ENCODE results near the gene RASA2. TPM values are rescaled to one million over a fixed set of nuclear protein-coding genes. Genes with fewer than 3 reads are reported as not detected.

RASA2 gene
- total and polyA plus RNA-seq, 4 donors, result 1.6 to 5.4 (median 4.6) TPM

GRCh38 chr3:141553055-141553454, 66.2 kb downstream of the RASA2 start:
- H3K4me1 ChIP-seq (ENCODE audit: control insufficient read depth in 4 of 4, insufficient read depth in 4 of 4, low read length in 3 of 4), result no peaks in the 10 kb centered on the region
- H3K9me3 ChIP-seq (ENCODE audit: control insufficient read depth in 4 of 4, low read length in 3 of 4), result no peaks in the 10 kb centered on the region
- whole genome bisulfite sequencing, result 76% methylated on average over 1 of the region's 1 CpG
- no peak for DNase-seq (ENCODE audit: low spot score)
- no peak overlapping the region for H3K4me3 ChIP-seq (ENCODE audit: low read depth in 1 of 3, low read length in 3 of 3)
- TF ChIP-seq YY1 (IDR thresholded peaks at IDR 0.05) (no peak), TAF1 (conservative IDR thresholded peaks at IDR 0.05) (no peak), EGR1 (IDR thresholded peaks at IDR 0.05; ENCODE audit: low read depth in 2 of 2) (no peak), ATF3 (IDR thresholded peaks at IDR 0.05) (no peak), GABPA (IDR thresholded peaks at IDR 0.05 in 1 of 2, conservative IDR thresholded peaks at IDR 0.05 in 1 of 2) (no peak), HNF4A (conservative IDR thresholded peaks at IDR 0.05) (no peak)
- TF ChIP-seq, protein P1, sequence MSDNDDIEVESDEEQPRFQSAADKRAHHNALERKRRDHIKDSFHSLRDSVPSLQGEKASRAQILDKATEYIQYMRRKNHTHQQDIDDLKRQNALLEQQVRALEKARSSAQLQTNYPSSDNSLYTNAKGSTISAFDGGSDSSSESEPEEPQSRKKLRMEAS (IDR thresholded peaks at IDR 0.05), result no peak
- H3K27ac ChIP-seq (ENCODE audit: low read depth in 1 of 2, low read length in 2 of 2), result no peak overlapping the region
- H3K9ac ChIP-seq (ENCODE audit: low read depth in 1 of 2, low read length in 2 of 2), result no peak overlapping the region
- H3K36me3 ChIP-seq (ENCODE audit: control insufficient read depth in 4 of 4, insufficient read depth in 3 of 4, low read depth in 1 of 4, low read length in 3 of 4), result peaks cover 0 to 5% (median 0%) of the 10 kb centered on the region in 4 donors
- H3K27me3 ChIP-seq (ENCODE audit: control insufficient read depth in 4 of 4, insufficient read depth in 4 of 4, low read length in 3 of 4), result no peaks in the 10 kb centered on the region

DNA sequence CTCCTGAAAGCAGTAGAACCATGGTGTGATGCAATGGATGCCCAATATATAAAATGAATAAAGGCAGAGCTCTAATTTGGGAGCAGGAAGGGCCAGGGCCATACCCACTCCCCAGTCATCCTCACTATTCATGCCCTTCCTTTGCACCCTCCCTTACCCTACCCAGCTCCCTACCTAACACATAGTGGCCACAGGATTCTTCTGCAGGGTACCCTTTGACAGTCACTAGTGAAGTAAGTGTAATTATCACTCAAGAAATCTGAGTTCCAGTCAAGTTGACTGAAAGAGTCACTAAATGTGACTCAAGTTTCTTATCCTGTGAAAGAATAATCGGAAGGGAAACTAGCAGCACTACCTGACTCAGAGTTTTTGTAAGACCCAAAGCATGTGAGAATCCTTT, 69.2 kb downstream of the RASA2 start:
- Histone ChIP-seq H3K27me3 (ENCODE audit: control insufficient read depth in 4 of 4, insufficient read depth in 4 of 4, low read length in 3 of 4) (no peaks in the 10 kb centered on the region), H3K9me3 (ENCODE audit: control insufficient read depth in 4 of 4, low read length in 3 of 4) (no peaks in the 10 kb centered on the region), H3K9ac (ENCODE audit: low read depth in 1 of 2, low read length in 2 of 2) (no peak overlapping the region), H3K27ac (ENCODE audit: low read depth in 1 of 2, low read length in 2 of 2) (no peak overlapping the region), H3K4me3 (ENCODE audit: low read depth in 1 of 3, low read length in 3 of 3) (no peak overlapping the region), H3K4me1 (ENCODE audit: control insufficient read depth in 4 of 4, insufficient read depth in 4 of 4, low read length in 3 of 4) (no peaks in the 10 kb centered on the region), H3K36me3 (ENCODE audit: control insufficient read depth in 4 of 4, insufficient read depth in 3 of 4, low read depth in 1 of 4, low read length in 3 of 4) (peaks cover 0 to 5% (median 0%) of the 10 kb centered on the region in 4 donors)
- WGBS, result 91% methylated on average over 1 of the region's 1 CpG
- TF ChIP-seq, protein P1 (IDR thresholded peaks at IDR 0.05), result no peak
- TF ChIP-seq EGR1 (IDR thresholded peaks at IDR 0.05; ENCODE audit: low read depth in 2 of 2), result no peak
- TF ChIP-seq RXRA (IDR thresholded peaks at IDR 0.05), result no peak
- TF ChIP-seq GABPA (IDR thresholded peaks at IDR 0.05 in 1 of 2, conservative IDR thresholded peaks at IDR 0.05 in 1 of 2), result no peak
- no peak for TF ChIP-seq FOXA1 (IDR thresholded peaks at IDR 0.05)
- TF ChIP-seq, protein P2, sequence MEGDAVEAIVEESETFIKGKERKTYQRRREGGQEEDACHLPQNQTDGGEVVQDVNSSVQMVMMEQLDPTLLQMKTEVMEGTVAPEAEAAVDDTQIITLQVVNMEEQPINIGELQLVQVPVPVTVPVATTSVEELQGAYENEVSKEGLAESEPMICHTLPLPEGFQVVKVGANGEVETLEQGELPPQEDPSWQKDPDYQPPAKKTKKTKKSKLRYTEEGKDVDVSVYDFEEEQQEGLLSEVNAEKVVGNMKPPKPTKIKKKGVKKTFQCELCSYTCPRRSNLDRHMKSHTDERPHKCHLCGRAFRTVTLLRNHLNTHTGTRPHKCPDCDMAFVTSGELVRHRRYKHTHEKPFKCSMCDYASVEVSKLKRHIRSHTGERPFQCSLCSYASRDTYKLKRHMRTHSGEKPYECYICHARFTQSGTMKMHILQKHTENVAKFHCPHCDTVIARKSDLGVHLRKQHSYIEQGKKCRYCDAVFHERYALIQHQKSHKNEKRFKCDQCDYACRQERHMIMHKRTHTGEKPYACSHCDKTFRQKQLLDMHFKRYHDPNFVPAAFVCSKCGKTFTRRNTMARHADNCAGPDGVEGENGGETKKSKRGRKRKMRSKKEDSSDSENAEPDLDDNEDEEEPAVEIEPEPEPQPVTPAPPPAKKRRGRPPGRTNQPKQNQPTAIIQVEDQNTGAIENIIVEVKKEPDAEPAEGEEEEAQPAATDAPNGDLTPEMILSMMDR (IDR thresholded peaks at IDR 0.05; ENCODE audit: low read depth, low read length, missing input control), result no peak
- TF ChIP-seq ATF3 (IDR thresholded peaks at IDR 0.05), result no peak
- no peak for DNase-seq (ENCODE audit: low spot score)

DNA sequence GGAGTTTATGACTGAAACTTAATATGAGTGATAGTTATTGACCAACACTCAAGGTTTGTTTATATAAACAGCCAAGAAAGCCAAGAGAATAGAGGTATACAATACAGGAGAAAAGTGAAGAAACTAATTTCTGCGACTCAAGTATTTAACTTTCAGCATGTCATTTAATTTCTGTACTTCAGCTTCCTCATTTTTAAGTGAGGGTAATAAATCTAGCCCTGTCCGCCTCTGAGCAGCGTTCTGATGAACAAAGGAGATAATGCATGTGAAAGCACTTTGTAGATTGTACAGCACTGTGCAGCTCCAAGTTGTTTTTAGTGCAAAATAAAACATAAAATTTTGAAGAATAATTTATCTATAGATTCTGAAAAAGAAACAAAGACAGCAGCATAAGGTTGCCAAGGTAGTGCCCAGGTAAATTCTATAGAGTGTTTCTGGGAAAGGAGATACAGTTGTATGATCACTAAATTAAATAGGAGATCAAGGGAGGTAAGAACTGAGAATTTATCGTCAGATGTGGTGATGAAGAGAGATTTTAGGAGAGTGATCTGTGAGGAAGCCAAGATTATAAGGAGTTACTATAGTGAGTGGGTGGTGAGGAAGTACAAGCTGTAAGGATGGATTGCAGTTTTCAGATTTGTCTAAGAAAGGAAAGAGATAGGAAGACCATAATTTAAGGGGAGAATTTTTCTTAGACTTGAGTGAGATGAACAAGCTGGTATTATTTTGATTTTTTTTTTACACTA, 71.3 kb downstream of the RASA2 start:
- no peaks in the 10 kb centered on the region for H3K27me3 ChIP-seq (ENCODE audit: control insufficient read depth in 4 of 4, insufficient read depth in 4 of 4, low read length in 3 of 4)
- 75% methylated on average over 4 of the region's 4 CpGs for WGBS
- no peak overlapping the region for H3K9ac ChIP-seq (ENCODE audit: low read depth in 1 of 2, low read length in 2 of 2)
- no peak for TF ChIP-seq YY1 (IDR thresholded peaks at IDR 0.05)
- TF ChIP-seq GABPA (IDR thresholded peaks at IDR 0.05 in 1 of 2, conservative IDR thresholded peaks at IDR 0.05 in 1 of 2), result no peak
- TF ChIP-seq, protein P2 (IDR thresholded peaks at IDR 0.05; ENCODE audit: low read depth, low read length, missing input control), result no peak
- no peak for TF ChIP-seq HNF4A (conservative IDR thresholded peaks at IDR 0.05)
- TF ChIP-seq, protein P1 (IDR thresholded peaks at IDR 0.05), result no peak
- TF ChIP-seq RXRA (IDR thresholded peaks at IDR 0.05), result no peak
- H3K27ac ChIP-seq (ENCODE audit: low read depth in 1 of 2, low read length in 2 of 2), result no peak overlapping the region
- H3K36me3 ChIP-seq (ENCODE audit: control insufficient read depth in 4 of 4, insufficient read depth in 3 of 4, low read depth in 1 of 4, low read length in 3 of 4), result peaks cover 0 to 5% (median 0%) of the 10 kb centered on the region in 4 donors
- no peak for DNase-seq (ENCODE audit: low spot score)
- no peak overlapping the region for H3K4me3 ChIP-seq (ENCODE audit: low read depth in 1 of 3, low read length in 3 of 3)
- no peaks in the 10 kb centered on the region for H3K9me3 ChIP-seq (ENCODE audit: control insufficient read depth in 4 of 4, low read length in 3 of 4)
- no peaks in the 10 kb centered on the region for H3K4me1 ChIP-seq (ENCODE audit: control insufficient read depth in 4 of 4, insufficient read depth in 4 of 4, low read length in 3 of 4)
